Cardiac muscle cell (in vitro differentiated cells and primary cell): ENCODE measurements around the gene FHIT. TPM values are rescaled to one million over a fixed set of nuclear protein-coding genes. Genes with fewer than 3 reads are reported as not detected.

Experiments
- DNase-seq, 2 donors: peaks; one replicate each; pipeline versions ENCODE4 v3.0.0 to v3.0.0-alpha.2; 2010 to 2017; ENCODE audit warnings: low read depth in 1 of 2, low spot score in 1 of 2
- H3K27ac ChIP-seq: fragments of 200-600 bp; sonication (generic); 2 replicates; pipeline ENCODE4 v1.5.1; 2016
- H3K27me3 ChIP-seq: fragments of 200-600 bp; sonication (generic); 2 replicates; pipeline ENCODE4 v1.6.0; 2016; ENCODE audit warnings: control low read depth
- H3K36me3 ChIP-seq: fragments of 200-600 bp; sonication (generic); 2 replicates; pipeline ENCODE4 v1.5.1; 2016; ENCODE audit warnings: control low read depth
- H3K4me1 ChIP-seq: fragments of 200-600 bp; sonication (generic); 2 replicates; pipeline ENCODE4 v1.8.1; 2017; ENCODE audit warnings: low read depth, mild to moderate bottlenecking, mixed run types
- H3K4me3 ChIP-seq: fragments of 200-600 bp; sonication (generic); 2 replicates; pipeline ENCODE4 v1.5.1; 2016; ENCODE audit warnings: mild to moderate bottlenecking
- H3K9me3 ChIP-seq: fragments of 200-600 bp; sonication (generic); 2 replicates; pipeline ENCODE4 v1.5.1; 2017; ENCODE audit warnings: low read depth, mild to moderate bottlenecking, control low read depth
- CTCF ChIP-seq: IDR thresholded peaks from 2 replicates; pipeline ENCODE4 v1.5.1; 2012; ENCODE audit warnings: low read depth, mild to moderate bottlenecking, low read length
- polyA plus RNA-seq: library from polyadenylated mRNA; unstranded; fragments of >200 nt; fragmentation: Nextera tagmentation; extraction: Ambion mirVana; gene quantifications from 2 replicates; pipeline ENCODE4 v1.2.1, GENCODE V29; 2016
- total RNA-seq: library from RNA; depleted of rRNA; stranded (reverse); fragments of >200 nt; gene quantifications from 2 replicates; pipeline ENCODE4 v1.2.3, GENCODE V29; 2016

Gene FHIT
- total and polyA plus RNA-seq, 2 experiments from 2014 or later, result 6.9 to 12.5 TPM

DNA sequence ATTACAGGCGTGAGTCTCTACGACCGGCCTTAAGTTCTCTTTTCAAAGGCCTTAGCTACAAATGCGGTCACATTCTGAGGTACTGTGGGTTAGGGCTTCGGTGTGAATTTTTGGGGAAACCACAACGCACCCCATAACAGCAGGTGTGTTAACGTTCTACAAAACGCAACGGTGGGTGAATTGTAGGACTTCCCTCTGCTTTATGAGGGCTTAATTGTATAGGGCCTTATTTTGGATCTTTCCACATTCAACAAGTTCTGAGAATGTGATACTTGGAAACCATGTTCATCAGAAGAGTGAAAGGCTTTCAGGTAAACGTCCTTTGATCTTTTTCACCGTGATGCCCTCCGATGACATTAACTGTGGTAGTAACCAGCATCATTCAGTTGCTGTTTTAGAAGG is 1202.8 kb downstream of the FHIT start:
- Histone ChIP-seq H3K9me3 (no peaks in the 10 kb centered on the region), H3K4me3 (no peak overlapping the region), H3K27ac (no peak overlapping the region), H3K27me3 (no peaks in the 10 kb centered on the region), H3K36me3 (no peaks in the 10 kb centered on the region), H3K4me1 (no peaks in the 10 kb centered on the region)
- no peak for DNase-seq
- TF ChIP-seq CTCF, result no peak

DNA sequence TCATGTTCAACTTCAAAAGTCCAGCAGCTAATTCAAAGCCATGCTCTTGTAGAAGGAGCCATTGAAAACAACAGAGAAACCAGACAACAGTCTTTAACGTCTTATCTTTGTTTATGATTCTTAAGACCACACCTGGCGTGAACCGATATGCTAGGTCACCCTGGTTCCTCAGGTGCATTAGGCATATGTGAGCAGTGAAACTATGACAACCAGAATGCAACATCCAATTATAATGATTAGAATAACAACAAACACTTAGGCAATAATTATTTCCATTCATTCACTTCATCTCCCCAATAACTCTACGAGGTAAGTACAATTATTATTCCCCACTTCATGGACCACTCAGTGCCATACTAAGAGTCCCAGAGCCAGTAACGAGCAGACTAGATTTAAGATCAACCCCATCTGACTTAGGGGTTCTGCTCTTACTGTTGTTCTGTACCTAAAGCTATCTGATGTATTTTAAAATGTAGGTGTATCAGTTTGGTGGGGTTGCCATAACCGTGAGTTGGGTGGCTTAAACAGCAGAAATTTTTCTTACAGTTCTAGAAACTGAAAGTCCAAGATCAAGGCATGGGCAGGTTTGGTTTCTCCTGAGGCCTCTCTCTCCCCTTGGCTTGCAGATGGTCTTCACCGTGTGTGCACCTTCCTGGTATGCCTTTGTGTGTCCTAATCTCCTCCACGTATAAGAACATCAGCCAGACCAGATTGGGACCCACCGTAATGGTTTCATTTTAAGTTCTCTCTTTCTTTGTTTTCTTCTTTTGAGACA is 1203.6 kb downstream of the FHIT start:
- no peak for TF ChIP-seq CTCF
- H3K27ac ChIP-seq, result no peak overlapping the region
- H3K27me3 ChIP-seq, result no peaks in the 10 kb centered on the region
- H3K9me3 ChIP-seq, result no peaks in the 10 kb centered on the region
- H3K36me3 ChIP-seq, result no peaks in the 10 kb centered on the region
- no peak for DNase-seq
- no peaks in the 10 kb centered on the region for H3K4me1 ChIP-seq
- no peak overlapping the region for H3K4me3 ChIP-seq

DNA sequence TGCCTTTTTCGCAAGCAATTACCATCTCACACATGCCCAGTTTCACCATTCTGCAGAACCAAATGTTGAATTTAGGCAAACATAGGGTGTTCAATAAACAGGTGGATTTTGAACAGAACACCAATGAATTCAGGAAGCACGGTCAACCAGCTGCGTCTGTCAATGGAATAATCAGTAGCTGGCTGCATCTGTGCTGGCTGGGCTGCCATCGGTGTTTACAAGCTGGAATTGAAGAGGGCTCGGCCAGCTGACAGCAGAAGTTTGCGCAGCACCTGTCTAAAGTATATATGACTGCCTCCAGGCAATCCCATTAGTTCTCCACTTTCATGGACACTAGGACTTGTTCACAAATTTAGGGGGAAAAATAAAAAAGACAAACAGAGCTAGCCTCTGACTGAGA is 1205.0 kb downstream of the FHIT start:
- TF ChIP-seq CTCF, result no peak
- H3K4me1 ChIP-seq, result no peaks in the 10 kb centered on the region

DNA sequence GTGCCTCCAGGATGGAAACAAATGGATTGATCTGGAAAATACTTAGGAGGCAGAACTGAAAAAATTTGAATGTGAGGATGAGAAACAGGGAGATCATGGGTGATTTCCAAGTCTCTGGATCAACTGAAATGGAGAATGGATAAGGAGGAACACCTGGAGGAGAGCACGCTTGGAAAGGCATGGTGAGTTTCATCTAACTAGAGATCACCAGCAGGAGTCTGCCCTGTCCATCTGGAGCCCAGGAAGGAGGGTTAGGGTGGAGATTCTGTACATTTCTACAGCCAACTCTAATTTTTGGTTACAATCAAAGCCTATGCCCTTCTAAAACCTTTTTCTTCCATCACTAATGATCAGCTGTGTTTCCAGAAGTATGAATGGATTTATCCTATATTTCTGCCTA is 1205.6 kb downstream of the FHIT start:
- no peak for DNase-seq
- Histone ChIP-seq H3K36me3 (no peaks in the 10 kb centered on the region), H3K4me1 (no peaks in the 10 kb centered on the region), H3K27ac (no peak overlapping the region), H3K4me3 (no peak overlapping the region), H3K27me3 (no peaks in the 10 kb centered on the region), H3K9me3 (no peaks in the 10 kb centered on the region)
- no peak for TF ChIP-seq CTCF

More for the DNA sequence above, 1205.0 kb downstream of the FHIT start:
- Histone ChIP-seq H3K27ac (no peak overlapping the region), H3K27me3 (no peaks in the 10 kb centered on the region), H3K9me3 (no peaks in the 10 kb centered on the region), H3K36me3 (no peaks in the 10 kb centered on the region), H3K4me3 (no peak overlapping the region)
- DNase-seq, result no peak

DNA sequence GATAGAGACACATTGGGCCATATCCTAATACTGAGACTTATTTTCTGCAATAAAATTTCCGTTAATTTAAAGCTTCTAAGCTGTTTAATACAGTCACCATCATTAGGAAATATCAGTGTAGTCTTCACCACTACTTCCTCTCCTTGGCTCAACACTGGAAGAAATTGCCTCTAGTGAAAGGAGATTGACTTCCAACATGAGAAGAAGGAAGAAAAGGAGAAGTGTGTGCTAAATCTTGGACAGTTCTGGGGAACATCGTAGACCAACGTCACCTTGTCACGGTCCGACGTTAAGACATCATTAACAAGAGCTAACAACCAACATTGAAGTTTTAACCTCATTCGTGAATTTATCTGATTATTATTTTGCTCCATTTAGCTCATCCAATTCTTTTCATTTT is 1214.4 kb downstream of the FHIT start:
- no peak overlapping the region for H3K4me3 ChIP-seq
- no peak for DNase-seq
- TF ChIP-seq CTCF, result no peak
- H3K4me1 ChIP-seq, result no peaks in the 10 kb centered on the region
- no peaks in the 10 kb centered on the region for H3K36me3 ChIP-seq
- H3K27me3 ChIP-seq, result no peaks in the 10 kb centered on the region
- H3K27ac ChIP-seq, result no peak overlapping the region
- no peaks in the 10 kb centered on the region for H3K9me3 ChIP-seq
